HG03378 (cell line): ENCODE results near the gene AXIN2.
"Not testable (repeated sequence)": the region's sequence is repeated elsewhere in the genome, so short reads cannot be mapped to it uniquely, and the experiment has no call there.

Source experiments
- ATAC-seq: cut with Tn5 transposase; IDR thresholded peaks from one replicate; pipeline ENCODE4 v1.9.1; 2021; ENCODE audit warnings: mild to moderate bottlenecking, moderate library complexity; ENCODE audit not compliant: unreplicated experiment

The AXIN2 gene

DNA sequence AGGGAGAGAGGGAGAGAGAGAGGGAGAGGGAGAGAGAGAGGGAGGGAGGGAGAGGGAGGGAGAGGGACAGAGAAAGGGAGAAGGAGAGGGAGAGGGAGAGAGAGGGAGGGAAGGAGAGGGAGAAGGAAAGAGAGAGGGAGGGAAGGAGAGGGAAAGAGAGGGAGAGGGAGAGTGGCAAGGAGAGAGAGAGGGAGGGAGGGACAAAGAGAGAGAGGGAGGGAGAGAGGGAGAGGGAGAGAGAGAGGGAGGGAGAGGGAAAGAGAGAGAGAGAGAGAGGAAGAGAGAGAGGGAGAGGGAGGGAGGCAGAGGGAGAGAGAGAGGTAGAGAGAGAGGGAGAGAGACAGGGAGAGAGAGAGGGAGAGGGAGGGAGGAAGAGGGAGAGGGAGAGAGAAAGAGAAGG is 73.5 kb downstream of the AXIN2 start:
- no peak for ATAC-seq

DNA sequence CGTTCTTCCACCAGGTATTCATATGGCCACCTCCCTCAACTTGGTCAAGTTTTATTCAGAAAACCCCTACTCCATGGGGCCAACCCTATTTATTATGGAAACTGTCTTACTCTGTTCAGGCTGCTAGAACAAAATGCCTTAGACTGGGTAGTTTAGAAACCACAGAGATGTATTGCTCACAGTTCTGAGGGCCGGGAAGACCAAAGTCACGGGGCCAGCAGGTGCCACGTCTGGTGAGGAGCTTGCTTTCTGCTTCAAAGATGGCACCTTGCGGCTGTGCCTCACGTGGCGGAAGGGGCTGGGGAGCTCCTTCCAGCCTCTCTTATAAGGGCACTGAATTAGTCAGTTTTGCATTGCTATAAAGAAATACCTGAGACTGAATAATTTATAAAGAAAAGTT is 74.3 kb downstream of the AXIN2 start:
- ATAC-seq, result no peak

DNA sequence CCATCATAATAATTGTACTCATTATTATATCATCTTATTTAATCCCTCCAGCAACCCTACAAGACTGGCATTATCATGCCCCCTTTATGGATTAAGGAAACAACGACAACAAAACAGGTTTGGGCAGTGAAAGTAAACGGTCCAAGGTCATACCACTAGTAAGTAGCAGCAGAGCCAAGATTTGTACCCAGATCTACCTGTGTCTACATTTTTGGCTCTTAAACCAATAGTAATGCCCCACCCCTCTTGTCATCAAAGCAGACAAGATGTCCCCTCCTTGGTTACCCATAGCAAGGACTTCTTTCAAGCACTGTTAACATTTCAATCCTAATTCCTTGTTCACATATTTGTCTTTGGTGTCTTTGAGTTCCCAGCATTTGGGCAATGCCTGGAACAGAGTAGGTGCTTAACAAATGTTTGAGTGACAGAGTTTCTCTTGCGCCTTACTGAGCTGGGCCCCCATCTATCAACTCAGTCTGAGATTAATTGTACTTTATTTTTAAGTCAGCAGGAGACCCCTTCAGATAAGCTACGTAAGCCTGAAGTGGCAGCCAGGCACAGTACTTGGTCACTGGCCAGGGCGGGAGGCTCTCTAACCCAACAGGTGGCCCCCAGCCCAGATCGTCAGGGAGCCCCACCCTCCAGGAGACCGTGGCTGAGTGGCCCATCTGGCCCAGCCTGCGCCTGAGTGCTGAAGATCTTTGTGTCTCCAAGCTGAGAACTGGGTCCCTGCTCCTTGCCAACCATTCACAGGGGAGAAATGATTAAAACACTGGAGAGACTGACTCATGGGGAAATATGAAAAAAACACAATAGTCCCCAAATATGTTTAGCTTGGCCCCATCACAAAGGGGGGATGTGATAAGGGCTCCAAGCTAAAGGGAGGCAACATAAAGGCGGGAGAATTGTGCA is 75.8 kb downstream of the AXIN2 start:
- ATAC-seq, result no peak

DNA sequence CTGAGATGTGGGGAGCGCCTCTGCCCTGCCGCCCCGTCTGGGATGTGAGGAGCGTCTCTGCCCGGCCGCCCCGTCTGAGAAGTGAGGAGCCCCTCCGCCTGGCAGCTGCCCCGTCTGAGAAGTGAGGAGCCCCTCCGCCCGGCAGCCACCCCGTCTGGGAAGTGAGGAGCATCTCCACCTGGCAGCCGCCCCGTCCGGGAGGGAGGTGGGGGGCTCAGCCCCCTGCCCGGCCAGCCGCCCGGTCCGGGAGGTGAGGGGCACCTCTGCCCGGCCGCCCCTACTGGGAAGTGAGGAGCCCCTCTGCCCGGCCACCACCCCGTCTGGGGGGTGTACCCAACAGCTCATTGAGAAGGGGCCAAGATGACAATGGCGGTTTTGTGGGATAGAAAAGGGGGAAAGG is 77.0 kb downstream of the AXIN2 start:
- not testable (repeated sequence) for ATAC-seq

DNA sequence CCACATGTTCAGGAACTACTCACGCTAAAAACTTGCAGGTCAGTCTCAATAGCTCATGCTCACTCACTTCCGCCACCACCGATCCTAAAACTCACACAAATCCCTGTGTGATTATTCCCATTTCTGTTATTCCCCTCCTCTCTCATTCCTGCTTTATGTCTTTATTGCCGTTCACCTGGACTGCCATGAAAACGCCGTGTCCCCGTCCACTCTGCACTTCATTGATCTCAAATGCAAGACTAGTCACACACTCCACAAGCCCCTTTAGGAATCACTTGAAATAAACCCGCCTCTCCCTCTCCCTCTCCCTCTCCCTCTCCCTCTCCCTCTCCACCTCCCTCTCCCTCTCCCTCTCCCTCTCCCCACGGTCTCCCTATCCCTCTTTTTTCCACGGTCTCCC is 78.0 kb downstream of the AXIN2 start:
- ATAC-seq, result no peak

DNA sequence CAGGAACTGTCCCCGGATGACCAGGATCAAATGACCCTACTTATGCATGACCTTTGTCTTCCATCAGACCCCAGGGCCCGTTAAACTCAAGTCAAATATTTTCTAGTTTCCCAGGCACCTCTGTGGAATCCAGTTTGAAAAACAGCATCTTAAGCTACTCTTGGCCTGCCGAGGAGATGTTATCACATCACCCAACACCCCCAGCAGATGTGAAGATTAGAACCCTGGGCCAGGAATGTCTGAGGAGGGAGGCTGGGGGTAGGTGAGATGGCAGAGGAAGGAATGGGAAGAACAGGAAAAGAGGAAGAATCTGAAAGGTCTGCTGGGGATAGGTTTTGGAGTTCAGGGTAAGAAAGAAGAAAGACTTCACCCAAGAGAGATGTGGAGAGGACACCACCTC is 79.2 kb downstream of the AXIN2 start:
- no peak for ATAC-seq

DNA sequence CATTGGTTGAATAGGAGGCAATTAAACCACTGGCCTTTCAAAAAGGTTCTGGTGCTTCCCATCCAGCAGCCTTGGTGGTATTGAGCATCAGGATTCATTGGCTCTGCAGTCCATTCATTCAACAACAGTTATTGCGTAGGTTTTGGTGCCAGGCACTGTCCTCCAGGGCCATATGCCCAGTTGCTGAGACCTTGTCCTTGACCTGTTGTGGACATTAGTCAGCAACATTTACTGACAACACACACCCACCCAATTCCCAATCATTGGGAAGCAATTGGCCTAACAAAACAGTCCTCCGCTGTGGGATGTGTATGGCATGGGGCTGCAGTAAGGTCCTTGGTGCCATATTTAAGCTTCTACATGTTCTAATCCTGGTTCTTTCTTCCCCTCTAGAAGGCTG is 82.2 kb downstream of the AXIN2 start:
- no peak for ATAC-seq
